Activated CD4-positive, alpha-beta T cell treated with anti-CD3 and anti-CD28 coated beads, Interleukin-2, amount 50 U/mL, for 48 hours (primary cell): Measurements from ENCODE around the gene JOSD2.
A peak's percentile ranks its signal among the peaks of the same experiment; 100 is the strongest.
"Not testable (repeated sequence)": the region's sequence is repeated elsewhere in the genome, so short reads cannot be mapped to it uniquely, and the experiment has no call there.

Experiments
- DNase-seq, 2 experiments: peaks; one replicate each; pipeline ENCODE4 v3.0.0-alpha.2; 2020

Gene JOSD2

DNA sequence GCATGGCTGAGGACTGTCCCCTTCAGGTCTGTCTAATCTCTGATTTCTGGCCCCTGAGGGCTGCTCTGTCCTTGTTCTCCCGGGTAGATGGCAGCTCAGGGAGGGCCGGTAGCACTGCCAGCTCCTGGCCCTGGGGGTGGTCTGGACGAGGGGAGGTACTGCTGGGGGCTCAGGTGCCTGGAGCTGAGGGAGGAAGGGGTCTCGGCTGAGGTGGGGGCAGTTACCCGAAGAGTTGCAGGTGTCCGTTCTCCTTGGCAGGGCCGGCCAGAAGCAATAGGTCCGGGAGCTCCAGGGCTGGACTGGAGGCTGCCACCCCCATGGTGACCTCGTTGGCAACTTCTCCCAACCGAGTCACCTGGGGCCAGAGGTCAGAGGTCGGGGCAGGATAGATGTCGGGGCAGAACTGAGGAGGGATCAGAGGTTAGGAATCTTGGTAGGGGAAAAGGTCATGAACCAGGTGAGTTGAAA, 35.9 kb downstream of the JOSD2 start:
- no peak for DNase-seq

GRCh38 chr19:50473336-50473735, 37.7 kb downstream of the JOSD2 start:
- DNase-seq: not testable (repeated sequence)

GRCh38 chr19:50468818-50469217, 42.2 kb downstream of the JOSD2 start:
- DNase-seq: no peak

DNA sequence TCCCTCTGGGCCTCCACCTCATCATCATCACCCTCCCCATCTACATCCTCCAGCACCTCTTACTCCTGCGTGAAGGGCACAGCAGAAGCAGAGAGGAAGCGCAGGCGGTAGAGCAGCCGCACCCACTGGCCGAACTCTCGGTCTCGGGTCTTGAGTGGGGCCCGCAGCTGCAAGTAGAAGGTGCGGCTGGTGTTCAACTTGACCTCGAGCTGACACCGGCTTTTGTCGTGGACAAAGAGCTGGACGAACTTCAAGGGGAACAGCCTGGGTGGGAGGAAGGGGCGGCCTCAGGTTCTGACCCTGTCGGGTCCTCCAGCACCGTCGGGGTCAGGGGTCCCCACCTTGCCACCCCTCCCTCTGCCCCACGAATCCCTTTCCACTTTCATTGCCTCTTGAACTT, 43.4 kb downstream of the JOSD2 start:
- no peak for DNase-seq

DNA sequence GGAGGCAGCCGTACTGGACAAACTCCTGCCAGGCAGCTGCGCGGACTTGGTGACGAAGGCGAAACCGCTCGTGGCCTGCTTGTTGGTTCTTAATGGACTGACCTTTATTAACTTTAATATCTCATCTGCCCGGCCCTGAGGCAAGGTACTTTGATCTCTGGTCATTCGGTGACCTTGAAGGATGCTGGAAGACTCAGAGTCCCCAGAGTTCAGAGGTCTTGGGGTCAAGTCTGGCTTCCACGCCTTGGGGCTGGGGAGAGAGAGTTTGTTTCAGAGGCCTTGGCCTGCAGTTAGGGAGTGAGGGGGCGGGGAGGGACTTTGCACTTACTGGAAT, 44.3 kb downstream of the JOSD2 start:
- DNase-seq: no peak

- no peak for DNase-seq
These were observed 44.8 kb downstream of the JOSD2 start for GRCh38 chr19:50465986-50466705.

DNA sequence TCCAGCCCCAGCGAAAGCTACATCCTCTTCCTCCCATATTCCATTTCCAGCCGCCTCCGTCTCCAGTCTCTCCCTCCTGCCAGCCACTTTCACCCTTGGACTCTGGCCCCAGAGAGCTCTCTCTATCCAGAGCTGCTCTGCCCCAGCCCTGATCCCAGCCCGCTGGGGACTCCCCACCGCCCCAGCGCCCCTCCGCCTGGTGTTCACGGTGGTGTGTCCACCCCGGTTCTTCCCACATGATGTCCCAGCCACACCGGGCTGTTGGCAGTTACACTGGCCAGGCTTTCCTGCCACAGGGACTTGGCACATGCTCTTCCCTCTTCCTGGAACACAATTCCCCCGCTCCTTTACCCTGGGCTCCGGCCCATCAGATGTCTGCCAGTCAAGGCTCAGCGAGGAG, 46.0 kb downstream of the JOSD2 start:
- DNase-seq: no peak

- DNase-seq: no peak
These were observed 46.6 kb downstream of the JOSD2 start for GRCh38 chr19:50464348-50464747.

DNA sequence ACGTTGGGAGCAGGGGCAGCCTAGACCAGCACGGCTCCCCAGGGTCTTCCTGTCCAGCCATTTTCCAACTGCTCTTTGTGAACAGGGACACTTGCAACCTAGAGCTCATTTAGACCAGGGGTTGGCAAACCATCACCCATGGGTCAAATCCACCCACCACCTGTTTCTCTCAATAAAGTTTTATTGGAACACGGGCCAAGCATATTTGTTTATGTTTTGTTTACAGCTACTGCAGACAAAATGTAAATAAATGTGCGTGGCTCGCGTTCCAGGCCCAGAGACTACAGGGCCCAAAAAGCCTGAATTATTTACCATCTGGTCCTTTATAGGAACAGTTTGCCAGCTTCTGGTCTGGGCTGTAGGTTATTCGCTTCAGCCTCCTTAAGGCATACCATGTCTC, 48.0 kb downstream of the JOSD2 start:
- DNase-seq: no peak

DNA sequence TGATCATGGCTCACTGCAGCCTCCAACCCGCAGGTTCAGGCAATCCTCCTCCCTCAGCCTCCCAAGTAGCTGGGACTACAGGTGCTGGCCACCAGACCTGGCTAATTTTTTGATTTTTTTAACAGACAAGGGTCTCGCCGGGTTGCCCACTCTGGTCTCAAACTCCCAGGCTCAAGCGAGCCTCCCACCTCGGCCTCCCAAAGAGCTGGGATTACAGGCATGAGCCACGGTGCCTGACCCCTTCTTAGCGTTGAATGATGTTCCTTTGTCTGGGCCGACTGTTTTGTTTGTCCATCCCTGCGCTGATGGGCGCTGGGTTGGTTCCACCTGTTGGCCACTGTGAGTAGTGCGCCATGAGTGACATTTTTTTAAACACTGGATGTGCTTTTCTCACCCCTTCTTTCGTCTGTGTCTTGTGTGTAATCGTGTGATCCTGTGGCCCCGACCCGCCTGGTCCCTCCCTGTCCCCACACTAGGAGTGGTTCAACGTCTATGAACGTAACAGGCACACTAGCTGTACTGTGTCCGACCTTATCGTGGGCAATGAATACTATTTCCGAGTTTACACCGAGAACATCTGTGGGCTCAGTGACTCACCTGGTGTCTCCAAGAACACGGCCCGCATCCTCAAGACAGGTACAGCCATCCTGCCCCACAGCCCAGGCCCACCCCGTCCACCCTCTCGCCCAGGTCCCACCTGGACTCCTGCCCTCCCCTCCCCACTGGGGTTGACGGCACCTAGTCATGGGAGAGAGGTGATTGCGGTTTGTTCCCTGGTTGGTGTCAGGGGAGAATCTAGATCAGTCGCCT, 49.7 kb downstream of the JOSD2 start:
- peak; percentile 66 to 75 for DNase-seq

DNA sequence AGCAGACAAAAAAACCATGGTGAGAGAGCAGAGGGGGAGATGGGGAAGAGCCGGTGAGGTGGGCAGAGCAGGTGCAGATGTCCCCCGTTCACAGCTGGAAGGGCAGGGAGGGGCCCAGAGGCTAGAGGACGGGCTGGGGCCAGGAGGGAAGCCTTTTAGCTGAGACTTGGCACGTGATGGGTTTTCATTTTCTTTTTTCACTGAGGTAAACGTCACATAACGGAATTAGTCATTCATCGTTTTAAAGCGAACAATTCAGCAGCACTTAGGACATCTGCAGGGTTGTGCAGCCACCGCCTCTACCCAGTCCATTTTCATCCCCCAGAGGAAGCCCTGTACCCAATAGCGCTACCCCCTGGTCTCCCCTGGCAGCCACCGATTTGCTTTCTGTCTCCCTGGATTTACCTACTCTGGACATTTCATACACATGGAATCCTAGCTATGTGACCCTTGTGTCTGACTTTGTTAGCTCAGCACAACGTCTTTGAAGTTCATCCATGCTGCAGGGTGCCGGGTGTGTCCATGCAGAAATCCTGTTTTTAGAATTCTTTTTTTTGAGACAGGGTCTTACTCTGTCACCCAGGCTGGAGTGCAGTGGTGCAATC, 50.7 kb downstream of the JOSD2 start:
- DNase-seq: peak; percentile 27 to 35

GRCh38 chr19:50459638-50460037, 51.4 kb downstream of the JOSD2 start:
- DNase-seq: no peak

- no peak for DNase-seq
These were observed 51.9 kb downstream of the JOSD2 start for GRCh38 chr19:50459067-50459456.

- DNase-seq: no peak
These were observed 52.5 kb downstream of the JOSD2 start for GRCh38 chr19:50458396-50459066.

- DNase-seq: no peak
These were observed 53.7 kb downstream of the JOSD2 start for GRCh38 chr19:50457300-50457699.
